Uterus (tissue), 2 donors: Measurements from ENCODE around the gene PDE6D.

ENCODE experiments used
- POLR2A ChIP-seq, 2 donors: fragments of 450-650 bp; IDR thresholded peaks; one replicate each; pipeline ENCODE4 v1.6.1; 2016; ENCODE audit warnings: antibody characterized with exemption in 2 of 2, mild to moderate bottlenecking in 1 of 2, moderate library complexity in 1 of 2
- TF ChIP-seq, protein P1 (sequence below), 4 experiments: fragments of 200-600 bp in 2 of 4; fragments of 450-650 bp in 2 of 4; sonication (generic) in 2 of 4; IDR thresholded peaks; one replicate each; pipeline ENCODE4 v1.5.1; 2016 to 2019; ENCODE audit warnings: antibody characterized with exemption in 4 of 4, mild to moderate bottlenecking in 2 of 4, moderate library complexity in 1 of 4

DNA sequence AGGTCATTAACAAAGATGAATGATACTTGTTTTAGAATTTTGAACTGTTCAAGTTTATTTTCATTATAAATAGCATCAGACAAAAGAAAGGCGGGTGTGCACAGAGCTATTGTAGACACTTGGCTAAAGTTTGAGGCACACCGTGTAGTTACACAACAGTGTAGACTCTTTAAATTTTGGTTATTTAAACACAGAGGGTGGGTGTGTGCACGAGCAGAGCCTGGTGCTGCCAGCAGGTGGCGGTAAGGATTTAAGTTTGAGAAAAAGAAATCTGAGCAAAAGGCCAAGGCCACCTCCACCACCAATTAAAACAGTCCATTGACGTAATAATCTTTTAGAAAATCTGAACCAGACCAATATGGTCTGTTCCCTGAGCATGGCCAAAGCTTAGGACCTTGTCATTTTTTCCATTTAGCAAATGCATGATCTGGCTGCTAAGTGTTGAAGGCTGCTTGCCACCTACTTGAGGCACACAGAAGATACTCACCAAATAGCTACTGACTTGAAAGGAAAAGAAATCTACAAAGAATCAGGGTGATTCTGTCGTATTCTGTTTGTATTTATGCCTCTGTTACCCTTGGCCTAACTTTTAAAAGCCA, 19.5 kb upstream of the PDE6D start:
- TF ChIP-seq, protein P1, sequence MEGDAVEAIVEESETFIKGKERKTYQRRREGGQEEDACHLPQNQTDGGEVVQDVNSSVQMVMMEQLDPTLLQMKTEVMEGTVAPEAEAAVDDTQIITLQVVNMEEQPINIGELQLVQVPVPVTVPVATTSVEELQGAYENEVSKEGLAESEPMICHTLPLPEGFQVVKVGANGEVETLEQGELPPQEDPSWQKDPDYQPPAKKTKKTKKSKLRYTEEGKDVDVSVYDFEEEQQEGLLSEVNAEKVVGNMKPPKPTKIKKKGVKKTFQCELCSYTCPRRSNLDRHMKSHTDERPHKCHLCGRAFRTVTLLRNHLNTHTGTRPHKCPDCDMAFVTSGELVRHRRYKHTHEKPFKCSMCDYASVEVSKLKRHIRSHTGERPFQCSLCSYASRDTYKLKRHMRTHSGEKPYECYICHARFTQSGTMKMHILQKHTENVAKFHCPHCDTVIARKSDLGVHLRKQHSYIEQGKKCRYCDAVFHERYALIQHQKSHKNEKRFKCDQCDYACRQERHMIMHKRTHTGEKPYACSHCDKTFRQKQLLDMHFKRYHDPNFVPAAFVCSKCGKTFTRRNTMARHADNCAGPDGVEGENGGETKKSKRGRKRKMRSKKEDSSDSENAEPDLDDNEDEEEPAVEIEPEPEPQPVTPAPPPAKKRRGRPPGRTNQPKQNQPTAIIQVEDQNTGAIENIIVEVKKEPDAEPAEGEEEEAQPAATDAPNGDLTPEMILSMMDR (IDR thresholded peaks at IDR 0.05): peak in 3 of 4 experiments; percentile 4 to 13 (median 9)
- no peak for TF ChIP-seq POLR2A (IDR thresholded peaks at IDR 0.05)
